Activated T-cell treated with anti-CD3 and anti-CD28 coated beads for 48 hours (primary cell): Measurements from ENCODE around the gene NFKBIB.

Experiments used
- DNase-seq: peaks from one replicate; pipeline ENCODE4 v3.0.0-alpha.2; 2020; ENCODE audit warnings: low read depth

NFKBIB gene

DNA sequence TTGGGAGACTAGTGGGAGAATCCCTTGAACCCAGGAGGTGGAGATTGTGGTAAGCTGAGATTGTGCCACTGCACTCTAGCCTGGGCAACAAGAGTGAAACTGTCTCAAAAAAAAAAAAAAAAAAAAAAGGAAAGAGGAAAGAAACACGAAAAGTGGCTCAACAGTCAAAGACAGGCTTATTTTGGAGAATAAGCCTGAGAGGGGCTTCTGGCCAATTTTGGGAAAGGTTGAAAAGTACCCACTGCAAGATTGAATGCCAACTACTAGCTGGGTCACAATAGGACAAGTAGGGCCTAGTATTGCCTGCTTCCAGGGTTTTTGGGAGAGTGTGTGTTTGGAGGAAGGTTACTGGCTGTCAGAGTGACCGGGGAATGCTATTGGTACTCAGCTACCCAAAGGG is 58.5 kb downstream of the NFKBIB start:
- no peak for DNase-seq
